ENCODE data around the gene BBS1.

DNA sequence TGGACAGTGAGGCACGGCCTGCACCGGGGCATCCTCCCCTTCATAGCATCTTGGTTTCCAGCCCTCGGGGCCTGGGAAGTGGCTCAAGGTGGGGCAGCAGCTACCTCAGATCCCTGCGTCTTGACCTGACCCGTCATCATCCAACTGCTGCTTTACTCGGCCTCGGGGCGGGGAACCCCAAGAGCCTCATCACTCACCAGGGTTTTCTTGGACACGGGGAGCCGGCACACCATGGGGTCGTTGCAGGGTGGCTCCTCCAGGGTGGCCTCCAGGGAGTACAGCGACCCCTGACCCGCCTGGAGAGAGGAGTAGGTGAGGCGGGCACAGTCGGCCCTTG is 57.3 kb downstream of the BBS1 start:
- TF ChIP-seq, protein P1, sequence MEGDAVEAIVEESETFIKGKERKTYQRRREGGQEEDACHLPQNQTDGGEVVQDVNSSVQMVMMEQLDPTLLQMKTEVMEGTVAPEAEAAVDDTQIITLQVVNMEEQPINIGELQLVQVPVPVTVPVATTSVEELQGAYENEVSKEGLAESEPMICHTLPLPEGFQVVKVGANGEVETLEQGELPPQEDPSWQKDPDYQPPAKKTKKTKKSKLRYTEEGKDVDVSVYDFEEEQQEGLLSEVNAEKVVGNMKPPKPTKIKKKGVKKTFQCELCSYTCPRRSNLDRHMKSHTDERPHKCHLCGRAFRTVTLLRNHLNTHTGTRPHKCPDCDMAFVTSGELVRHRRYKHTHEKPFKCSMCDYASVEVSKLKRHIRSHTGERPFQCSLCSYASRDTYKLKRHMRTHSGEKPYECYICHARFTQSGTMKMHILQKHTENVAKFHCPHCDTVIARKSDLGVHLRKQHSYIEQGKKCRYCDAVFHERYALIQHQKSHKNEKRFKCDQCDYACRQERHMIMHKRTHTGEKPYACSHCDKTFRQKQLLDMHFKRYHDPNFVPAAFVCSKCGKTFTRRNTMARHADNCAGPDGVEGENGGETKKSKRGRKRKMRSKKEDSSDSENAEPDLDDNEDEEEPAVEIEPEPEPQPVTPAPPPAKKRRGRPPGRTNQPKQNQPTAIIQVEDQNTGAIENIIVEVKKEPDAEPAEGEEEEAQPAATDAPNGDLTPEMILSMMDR (conservative IDR thresholded peaks at IDR 0.05; ENCODE audit: low read depth, low read length): no peak
- no peak for TF ChIP-seq EZH2phosphoT487 (IDR thresholded peaks at IDR 0.05; ENCODE audit: borderline replicate concordance, low read length)
- TF ChIP-seq EZH2 (IDR thresholded peaks at IDR 0.05; ENCODE audit: low read length, unreplicated experiment): no peak

Data from PC-3 (cell line).